Hematopoietic multipotent progenitor cell treated with erythropoietin and hydrocortisone succinate and interleukin-3 and kit ligand, for 17 days (in vitro differentiated cells): ENCODE results near the gene HBP1.
"Not testable (repeated sequence)": the region's sequence is repeated elsewhere in the genome, so short reads cannot be mapped to it uniquely, and the experiment has no call there.

Source experiments
- DNase-seq: peaks from one replicate; pipeline ENCODE4 v3.0.0-alpha.2; 2015; ENCODE audit warnings: low spot score

HBP1 gene

DNA sequence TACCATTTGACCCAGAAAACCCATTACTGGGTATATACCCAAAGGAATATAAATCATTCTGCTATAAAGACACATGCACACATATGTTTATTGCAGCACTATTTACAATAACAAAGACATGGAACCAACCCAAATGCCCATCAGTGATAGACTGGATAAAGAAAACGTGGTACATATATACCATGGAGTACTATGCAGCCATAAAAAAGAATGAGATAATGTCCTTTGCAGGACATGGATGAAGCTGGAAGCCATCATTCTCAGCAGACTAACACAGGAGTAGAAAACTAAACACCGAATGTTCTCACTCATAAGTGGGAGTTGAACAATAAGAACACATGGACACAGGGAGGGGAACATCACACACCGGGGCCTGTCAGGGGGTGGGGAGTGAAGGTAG is 13.1 kb upstream of the HBP1 start:
- DNase-seq, result not testable (repeated sequence)

DNA sequence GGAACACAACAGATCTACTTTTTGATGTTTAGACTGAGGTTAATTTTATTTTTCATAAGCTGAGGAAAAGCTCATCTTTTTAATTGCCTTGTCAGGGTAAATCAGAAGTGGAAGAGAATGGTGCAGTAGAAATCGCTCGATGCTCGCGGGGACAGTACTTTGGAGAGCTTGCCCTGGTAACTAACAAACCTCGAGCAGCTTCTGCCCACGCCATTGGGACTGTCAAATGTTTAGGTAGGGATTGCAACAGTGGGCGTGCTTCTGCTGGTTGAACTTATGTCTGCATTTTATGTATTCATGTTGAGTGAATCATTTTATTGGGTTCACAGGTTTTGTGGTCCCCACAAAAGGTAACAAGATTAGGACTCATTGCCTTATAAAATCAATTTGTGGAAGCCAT is 11.7 kb upstream of the HBP1 start:
- no peak for DNase-seq

DNA sequence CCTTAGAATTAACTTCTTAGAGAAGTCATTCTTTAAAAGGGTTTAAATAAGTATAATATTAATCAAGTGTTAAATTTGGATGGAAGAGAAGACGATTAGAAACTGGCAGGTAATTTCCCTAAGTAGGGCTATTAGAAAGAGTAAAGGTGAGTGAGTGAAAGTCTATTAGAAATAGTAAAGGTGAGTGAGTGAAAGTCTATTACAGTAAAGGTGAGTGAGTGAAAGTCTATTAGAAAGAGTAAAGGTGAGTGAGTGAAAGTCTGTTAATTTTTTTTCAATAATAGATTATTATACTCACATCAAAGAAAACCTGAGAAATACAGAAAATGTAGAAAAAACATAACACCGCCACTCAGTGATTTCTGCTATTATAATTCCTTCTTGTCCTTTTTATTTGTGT is 10.8 kb upstream of the HBP1 start:
- no peak for DNase-seq

DNA sequence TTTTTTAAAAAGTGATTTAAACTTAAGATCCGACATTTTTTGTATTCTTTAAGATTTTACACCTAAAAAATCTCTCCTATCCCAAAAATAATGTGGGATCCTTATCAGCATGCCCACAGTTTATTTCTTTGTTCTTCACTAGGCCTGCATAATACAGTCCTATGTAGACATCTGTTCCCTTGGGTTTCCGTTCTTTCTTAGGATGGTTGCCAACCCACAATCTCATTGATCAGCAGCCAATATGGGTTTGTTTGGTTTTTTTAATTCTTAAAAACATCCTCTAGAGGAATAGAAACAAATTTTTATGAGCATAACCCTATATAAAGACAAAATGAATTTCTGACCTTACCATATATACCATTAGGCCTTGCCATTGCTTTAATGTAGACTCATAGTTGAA is 8.4 kb upstream of the HBP1 start:
- DNase-seq, result no peak

DNA sequence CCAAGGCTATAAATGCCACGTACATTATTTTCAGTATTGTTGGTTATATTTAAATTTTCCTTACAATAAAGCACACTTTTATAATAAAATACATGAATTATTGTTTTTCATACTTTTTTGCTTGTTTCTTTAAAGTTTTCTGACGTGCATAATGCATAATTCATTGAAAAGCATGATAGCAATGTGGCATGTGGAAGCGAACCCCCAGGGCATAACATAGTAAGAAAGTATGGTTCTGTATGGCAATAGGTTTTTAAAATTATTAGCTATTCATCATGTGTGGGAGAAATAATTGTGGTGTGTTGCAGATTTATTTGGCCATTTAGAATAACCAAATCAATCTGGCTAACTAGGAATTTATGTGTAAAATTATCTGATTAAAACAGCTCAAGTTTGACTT is 7.4 kb upstream of the HBP1 start:
- no peak for DNase-seq

DNA sequence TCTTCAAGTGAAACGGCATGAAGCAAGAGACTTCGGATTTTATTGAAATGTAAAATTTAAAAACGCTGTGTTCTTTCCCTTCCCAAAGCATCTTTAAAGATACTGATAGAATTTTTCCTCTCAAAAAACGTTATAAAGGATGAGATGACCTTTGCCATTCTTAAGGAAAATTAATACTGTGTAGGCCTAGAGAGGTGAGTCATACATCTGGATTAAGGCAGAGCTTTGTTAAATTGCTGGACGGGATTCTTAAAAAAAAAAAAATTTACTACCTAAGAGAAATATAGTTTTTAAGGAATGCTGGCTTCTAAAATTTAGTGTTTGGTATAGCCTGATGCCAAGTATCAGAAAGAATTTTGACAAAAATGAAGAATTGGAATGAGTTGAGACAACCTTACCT is 6.3 kb upstream of the HBP1 start:
- no peak for DNase-seq

DNA sequence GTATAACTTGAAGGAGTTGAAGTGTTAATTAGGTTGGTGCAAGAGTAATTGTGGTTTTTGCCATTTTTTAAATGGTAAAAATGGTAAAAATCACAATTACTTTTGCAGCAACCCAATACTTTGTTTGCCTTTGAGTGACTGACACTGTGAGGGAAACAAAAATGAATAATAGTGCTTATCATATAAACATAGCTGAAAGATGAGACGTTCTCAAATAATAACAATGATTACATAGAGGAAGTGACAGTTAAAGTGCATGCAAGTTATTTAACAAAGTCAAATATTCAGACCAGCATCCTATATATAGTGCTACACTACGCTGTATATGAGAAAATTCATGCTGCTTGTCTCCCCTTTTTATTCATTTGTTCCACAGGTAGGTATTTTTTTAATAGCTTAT is 4.7 kb upstream of the HBP1 start:
- no peak for DNase-seq

DNA sequence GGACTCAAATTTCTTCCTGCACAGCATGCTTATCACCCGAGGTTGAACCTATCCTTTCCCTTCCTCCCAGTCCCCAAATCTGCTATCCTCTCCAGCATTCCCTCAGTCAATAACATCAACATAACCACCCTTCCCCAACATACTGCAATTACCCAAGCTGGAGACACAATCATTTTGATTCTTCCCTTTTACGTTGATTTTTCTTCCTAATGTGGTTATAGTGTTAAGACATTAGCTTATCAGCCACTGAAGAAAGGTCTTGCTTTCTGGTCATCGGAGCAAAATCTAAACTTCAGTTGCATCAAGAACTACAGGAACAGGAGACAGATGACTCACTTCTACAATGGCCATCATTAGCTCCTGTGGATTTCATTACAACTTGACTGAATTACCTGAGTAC is 3.5 kb upstream of the HBP1 start:
- no peak for DNase-seq

DNA sequence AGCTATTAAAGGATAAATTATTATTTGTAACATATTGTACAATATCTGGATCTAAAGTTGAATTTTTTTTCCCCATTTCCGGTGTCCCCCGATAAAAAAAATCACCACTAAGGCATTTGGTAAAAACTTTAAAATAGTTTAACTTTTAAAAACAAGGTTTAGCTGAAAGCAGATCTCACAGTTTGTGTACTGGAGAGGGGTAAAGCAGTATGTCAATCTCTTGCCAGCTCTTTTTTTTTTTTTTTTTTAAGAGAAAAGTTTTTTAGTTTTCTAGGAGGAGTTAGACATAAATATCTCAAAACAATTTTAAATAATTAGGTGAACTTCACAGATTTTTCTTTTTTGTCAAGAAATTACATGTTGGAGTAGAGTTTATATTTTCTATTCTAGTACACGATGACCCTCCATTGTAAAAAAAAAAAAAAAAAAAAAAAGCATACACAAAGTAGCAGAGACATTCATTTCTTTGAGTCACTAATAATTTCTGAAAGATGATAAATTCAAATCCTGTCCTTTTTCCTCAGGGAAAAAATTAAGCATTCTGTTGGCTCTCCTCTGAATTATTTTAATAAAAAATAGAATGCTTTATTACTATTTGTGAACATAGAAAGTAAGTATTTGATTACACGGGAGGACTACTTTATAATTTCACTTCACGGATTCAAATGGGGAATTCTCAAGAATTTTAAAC is 1.9 kb upstream of the HBP1 start:
- DNase-seq, result peak; percentile 13

DNA sequence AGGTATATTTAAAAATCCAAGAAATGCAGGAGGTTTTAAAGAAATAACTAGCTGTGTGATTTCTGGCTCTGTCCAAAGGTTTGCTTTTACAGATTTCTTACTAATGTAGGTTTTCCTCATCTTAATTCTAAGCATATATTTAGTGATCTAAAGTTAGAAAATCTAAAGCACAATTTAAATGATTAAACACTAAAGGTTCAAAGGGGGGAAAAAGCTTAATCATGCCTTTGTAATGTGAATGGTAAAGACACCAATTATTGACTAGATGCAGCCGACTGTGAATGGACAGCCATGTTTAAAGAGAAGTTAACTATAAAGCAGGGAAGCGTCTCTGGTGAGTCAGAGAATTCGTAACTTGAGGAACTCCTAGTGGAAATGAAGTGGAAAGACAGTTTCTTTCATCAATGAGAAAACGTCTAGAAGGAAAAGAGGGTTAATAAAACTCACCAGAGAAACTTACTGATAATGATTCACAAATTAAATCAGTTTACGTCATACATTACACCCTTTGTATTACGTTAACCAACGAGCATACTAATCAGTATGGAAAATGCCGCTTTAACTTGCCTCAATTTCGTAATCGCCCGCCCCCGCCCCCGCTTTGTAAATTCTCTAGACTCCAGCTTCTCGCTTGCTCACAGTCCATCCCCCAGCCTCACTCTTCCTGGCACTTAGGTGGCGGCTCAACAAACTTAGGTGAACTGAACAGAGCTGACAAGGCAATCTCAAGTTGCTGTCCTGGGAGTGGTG is 1.1 kb upstream of the HBP1 start:
- DNase-seq, result peak; percentile 90

DNA sequence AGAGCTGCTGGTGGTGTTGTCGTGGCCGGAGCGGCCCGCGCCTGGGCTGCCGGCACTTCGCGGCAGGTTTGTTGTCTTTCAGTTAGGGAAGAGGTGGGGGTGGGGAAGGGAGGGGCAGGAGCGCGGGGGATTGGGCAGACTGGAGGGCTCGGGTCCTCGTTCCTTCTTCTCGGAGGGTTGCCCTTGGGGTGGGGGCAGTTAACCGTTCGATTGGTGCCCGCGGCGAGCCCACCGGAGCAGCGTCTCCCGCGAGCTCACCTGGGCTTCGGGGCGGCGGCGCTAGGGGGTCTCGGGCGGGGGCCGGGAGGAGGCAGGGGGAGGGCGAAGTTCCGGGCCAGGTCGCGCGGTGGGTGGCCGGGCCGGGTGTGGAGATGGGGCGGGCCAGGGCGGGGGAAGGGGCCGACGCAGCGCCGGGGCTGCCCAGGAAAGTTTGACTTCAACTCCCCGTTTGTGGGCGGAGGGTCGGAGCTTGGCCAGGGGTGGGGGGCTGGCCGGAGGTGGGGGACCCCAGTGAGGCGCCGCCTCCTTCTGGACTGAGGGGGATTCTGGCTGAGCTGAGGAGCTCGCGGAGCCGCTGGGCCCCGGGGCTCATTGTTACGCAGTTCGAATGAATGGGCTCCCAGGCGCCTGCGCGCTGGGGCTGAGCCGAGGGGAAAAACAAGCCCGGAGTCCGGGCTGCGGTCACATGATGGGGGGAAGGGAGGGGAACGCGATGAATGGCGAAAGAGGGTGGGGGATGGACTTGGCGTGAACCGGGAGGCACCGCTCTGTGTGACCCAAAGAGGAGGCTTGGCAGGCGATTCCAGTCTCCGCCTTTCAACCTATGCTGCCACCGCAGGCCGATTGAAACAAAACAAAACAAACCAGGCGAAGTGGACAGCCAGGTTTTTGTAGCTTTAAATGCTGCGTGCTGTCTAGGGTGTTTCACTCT is 582 bp downstream of the HBP1 start:
- DNase-seq, result peak; percentile 96

DNA sequence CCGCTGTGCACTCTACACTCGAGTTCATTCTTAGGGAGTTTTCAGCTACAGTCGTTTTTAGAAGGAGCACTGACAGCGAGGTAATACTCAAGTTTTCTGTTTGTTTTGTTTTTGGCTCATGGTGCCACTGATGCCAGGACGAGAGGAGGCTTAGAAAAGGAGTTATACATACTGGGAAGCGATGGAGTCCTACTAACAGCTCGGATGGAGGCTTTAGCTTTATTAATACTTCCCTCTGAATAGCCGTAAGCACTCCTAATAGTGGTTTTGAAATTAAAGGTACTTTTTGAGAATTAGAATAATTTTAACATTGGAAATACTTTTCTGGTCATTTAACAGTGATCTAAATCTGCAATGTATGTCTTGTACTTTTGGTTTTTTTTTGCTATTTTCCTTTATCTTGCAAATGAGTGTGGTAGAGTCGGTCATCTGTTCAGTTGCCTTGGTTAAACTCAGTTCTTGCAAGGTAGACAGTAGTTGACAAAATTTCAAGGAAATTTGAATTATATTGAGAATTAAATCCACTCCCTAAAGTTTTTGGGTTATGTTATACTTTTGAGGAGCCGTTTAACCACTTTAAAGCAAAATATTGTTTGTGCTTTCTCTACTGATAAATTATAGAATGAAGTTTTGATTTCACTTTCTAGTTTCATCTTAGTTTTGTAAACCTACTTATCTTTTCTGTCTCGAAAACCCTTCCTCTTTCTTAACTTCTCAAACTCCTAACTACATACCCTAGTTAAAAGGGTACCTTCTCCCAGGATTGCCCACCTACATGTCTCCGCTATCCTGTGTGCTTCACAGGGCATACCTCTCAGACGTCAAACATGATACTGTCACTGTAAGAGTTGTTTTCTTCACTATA is 1.5 kb downstream of the HBP1 start:
- DNase-seq, result no peak

DNA sequence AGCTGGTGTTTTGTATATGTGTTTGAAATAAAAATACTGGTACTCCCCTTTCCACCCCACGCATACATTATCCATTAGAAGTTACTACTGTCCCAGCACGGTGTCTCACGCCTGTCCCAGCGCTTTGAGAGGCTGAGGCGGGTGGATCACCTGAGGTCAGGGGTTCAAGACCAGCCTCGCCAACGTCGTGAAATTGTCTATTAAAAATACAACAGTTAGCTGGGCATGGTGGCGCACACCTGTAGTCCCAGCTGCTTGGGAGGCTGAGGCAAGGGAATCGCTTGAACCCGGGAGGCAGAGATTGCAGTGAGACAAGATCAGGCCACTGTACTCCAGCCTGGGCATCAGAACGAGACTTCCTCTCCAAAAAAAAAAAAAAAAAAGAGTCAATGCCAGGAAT is 2.7 kb downstream of the HBP1 start:
- DNase-seq, result no peak

DNA sequence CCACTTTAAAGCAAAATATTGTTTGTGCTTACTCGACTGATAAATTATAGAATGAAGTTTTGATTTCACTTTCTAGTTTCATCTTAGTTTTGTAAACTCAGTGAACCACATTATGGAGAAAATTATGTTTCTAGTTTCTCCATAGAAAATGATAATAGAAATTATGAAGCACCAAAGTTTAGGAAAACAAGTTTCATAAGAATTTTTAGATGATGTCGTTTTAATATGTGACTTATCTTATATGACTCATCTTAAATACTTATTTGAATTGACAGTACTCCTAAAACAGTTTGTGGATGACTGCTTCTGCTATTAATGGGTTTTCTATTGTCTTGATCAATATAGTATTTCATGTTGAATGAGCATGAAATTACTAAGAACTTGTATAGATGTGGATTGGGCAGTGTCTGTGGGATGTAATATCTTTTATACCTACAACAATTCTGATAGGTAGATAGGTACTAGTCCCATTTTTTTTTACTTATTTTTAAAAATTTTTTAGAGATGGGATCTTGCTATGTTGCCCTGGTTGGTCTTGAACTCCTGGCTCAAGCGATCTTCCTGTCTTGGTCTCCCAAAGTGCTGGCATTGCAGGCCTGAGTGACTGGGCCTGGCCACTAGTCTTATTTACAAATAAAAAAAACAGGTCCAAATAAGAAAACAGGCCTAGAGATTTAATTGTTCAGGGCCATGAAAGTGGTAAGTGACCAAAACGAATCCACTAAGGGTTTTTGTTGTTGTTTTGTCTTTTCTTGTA is 3.7 kb downstream of the HBP1 start:
- peak; percentile 36 for DNase-seq

DNA sequence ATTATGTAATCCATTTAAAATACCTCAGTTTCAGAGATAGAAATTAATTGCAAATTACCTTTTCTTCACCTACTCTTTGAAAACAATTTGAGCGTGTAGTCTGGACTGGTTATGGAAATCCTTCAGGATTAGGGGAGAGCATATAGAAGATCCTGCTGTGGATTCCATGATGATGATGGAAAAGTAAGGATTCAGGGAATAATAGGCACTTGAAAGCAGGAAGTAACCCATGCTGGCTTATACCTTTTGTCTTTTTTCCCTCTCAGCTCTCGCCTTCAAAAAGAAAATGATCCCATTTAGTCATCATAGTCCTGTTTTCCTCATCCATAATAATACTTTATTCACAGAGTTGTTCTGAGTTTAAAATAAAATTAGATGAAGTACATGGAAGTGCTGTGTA is 4.4 kb downstream of the HBP1 start:
- peak; percentile 36 for DNase-seq

DNA sequence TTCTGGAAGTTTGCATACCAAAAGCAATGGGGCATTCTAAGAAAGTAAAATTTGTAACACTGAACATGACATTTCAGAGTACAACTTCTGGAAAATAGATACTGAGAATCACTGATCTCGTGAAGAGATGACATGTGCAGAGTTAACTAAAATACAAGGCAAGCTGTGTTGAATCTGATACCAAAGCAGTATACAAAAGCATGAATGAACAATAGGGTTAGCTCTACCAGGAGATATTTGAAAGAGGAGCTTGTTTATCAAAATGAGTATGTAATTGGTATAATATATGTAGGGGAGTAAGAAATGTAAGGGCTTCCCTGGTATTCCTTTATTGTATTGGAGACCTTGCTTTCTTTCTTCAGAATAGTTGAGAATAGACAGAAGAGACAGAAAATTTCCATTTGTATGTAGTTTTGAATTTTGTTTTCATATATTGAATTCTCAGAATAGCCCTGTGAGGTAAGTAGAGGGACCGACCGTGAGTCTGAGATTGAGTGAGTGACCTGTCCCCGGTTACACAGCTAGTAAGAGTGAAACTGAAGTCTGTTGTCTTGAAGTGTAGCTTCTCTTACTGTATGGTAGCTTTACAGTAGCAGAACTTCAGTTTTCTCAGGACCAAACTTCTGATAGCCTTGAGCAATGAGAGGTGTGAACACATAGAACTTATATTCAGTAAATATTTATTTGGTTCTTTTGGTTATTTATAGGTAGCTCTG is 5.0 kb downstream of the HBP1 start:
- DNase-seq, result peak; percentile 28

DNA sequence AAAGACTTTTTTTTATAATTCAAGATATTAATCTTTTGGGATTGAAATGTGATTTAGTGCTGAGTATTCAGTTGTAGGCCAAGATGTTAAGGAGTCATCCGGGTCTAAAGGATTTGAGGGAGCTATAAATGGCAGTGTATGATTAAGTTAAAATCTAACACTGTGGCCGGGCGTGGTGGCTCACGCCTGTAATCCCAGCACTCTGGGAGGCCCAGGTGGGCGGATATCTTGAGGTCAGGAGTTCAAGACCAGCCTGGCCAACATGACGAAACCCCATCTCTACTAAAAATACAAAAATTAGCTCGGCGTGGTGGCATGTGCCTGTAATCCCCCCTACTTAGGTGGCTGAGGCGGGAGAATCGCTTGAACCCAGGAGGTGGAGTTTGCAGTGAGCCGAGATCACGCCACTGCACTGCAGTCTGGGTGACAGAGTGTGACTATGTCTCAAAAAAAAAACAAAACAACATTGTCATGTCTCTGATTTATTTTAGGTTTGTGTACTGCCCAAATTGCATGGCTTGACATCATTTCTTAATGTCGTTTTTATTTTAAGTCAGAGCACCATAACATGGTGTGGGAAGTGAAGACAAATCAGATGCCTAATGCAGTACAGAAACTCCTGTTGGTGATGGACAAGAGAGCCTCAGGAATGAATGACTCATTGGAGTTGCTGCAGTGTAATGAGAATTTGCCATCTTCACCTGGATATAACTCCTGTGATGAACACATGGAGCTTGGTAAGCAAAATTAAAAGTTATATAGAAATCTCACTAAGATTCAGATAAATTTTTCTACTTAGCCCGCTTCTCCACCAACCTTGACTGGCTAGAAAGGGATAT is 10.7 kb downstream of the HBP1 start:
- peak; percentile 34 for DNase-seq

DNA sequence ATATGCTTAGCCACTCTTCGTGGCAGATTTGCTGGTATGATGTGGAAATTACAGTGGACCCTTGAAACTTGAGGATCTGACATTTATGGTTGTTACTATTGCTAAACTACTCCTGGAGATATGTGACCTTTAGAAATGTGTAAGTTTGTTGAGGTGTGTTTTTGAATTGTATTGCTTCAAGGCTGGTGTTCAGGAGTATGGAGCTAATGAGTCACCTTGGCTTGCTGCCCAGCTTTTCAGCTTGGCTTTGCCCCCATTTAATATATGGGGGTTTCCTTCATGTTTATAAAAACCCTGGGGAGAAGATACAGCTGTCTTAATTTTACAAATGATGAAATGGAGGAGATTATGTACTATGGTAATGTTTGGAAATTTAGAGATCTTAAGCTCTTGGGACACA is 11.6 kb downstream of the HBP1 start:
- peak; percentile 88 for DNase-seq

DNA sequence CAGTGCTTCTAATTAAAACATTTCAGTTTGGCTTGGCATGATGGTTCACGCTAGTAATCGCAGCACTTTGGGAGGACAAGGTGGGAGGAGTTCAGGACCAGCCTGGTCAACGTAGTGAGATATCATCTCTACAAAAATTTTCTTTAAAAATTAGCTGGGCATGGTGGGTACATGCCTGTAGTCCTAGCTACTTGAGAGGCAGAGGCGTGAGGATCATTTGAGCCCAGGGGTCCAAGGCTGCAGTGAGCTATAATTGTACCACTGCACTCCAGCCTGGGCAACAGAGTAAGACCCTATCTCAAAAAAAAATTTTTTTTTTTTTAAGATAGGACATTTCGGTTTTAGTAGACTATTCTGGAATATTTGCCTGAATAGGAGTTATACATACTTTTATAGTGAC is 12.4 kb downstream of the HBP1 start:
- DNase-seq, result no peak

DNA sequence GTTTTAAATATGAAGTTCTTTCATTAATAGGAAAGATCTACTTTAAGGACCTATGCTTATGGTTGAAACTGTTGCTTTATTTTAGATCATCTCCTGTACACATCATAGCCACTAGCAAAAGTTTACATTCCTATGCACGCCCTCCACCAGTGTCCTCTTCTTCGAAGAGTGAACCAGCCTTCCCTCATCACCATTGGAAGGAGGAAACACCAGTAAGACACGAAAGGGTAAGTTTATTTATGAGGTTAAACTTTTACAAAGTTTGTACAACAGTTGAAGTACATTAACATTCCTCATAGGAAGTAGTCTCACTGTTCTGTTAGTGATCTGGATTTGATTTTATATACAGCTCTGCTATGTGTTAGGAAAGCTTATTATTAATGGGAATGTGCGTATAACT is 16.9 kb downstream of the HBP1 start:
- no peak for DNase-seq
